ENCODE measurements around the gene GEMIN8.

The GEMIN8 gene

DNA sequence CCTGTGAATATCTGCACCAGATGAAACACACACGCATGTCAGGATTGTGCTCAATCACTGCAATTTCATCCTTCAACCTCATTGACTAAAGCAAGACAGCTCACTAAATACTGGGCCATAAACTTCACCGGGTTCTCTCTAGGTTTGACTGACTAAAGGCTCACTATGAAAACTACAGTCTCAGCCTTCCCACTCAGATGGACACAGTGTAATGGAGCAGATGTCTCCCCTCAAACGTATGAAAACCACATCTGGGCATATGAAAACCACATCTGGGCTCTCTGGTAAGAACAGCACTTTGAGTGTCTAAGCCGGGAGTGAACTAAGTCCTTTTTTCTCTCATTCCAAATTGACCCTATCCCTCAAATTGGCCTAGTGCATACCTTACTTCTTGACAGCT is 15.2 kb downstream of the GEMIN8 start:
- FAIRE-seq = no peak

DNA sequence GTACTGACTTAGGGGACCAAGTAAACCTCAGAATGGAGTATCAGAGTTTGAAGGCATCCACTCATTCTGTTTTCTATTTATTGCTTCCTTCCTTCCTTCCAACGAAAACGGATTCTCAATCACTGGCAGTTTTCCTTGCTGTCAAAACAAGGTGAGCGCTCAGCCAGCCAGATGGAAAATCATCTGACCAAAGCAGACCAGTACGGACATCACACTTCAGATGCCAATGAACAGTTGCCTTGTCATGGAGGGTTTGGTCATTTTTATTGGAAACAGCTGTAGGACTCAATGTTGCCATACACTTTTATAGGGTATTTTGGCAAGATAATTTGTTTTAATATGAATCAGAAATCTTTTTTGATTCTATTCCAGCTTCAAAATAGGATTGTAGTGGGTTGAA is 16.6 kb downstream of the GEMIN8 start:
- FAIRE-seq = no peak

DNA sequence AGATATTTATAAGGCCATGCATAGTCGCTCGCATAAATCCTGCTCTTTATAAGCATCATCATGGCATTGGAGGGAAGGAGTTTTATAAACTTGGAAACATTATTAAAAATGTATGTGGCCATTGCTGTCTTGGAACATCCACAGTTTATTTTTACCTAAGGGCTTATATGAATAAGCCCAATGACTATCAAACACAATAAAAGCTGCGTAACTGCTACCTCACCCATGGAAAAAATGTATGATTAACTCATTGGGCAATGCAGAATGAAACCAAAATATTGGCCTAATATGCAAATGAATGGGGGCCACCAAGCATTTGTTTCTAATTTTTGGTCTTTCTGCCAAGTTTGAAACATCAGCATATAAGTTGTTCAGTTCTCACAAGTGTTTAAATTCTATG is 19.1 kb downstream of the GEMIN8 start:
- no peak for FAIRE-seq

DNA sequence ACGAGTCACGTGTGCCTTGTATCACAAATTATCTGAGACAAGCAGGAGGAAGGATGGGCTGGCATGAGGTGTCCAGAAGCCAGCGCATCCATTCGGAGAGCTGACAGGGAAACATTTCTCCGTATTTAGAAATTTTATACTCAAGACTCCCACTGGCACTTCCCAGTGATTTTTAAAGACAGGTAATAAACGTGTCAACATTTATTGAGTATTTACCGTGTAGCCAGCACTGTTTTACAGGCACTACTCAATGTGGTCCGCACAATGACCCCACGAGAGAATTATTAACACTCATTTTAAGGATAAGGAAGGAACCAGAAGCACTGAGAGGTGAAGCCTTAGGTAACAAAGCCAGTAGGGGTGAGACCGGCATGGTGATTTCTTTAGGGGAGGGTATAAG is 23.2 kb downstream of the GEMIN8 start:
- no peak for FAIRE-seq

DNA sequence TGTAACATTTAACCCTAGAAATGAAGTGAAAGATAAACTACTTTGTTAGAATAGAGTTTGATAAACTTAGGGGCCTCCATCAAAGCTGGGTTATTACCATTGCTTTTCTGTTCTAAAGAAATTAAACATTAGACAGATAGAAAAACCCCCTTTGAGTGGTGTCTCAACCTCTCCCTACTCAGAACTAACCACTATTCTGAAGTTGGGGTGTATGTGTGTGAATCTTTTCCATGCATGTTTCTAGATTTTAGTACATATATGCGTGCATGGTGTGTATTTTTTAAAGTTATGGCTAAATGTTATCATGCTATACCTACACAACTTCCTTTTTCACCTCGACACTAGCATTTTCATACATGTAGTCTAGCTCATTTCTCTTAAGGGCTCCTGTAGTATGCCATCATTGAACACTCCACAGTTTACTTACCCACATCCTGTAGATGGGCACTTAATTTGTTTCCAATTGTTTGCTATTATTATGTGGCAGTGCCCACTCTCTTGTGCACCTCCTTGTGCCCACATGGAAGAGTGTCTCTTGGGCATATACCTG is 25.7 kb downstream of the GEMIN8 start:
- FAIRE-seq = no peak

DNA sequence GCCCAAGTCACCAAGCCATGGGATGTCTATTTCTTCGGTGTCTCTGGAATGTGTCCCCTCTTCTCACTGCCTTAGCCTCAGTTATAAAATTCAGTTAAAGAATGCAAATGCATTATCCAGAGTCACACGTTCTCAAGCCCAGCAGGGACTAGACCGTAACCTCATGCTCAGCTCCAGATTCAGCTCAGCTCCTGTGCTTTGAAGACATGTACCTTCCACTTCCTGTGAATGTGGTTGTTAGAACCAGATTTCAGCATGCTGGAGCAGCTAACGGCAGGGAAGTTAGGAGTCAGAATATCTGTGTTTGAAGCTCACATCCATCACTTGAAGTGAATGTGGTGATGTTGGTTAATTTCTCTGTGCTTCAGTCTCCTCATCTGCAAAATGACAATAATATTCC is 26.7 kb downstream of the GEMIN8 start:
- FAIRE-seq = no peak

DNA sequence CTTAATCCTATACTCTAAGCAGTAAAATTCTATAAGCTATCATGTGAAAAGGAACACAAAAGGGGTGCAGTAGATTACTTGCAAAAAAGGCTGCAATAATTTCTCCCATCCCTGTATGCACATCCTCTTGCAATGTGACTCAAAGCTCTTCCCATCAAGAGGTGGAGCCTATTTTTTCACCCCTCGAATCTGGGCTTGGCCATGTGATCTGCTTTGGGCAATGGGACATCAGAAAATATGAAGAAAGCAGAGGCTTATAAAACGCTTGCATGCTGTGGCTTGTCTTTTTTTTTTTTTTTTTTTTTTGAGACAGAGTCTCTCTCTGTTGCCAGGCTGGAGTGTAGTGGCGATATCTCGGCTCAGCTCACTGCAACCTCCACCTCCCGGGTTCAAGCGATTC is 33.0 kb downstream of the GEMIN8 start:
- FAIRE-seq = no peak

DNA sequence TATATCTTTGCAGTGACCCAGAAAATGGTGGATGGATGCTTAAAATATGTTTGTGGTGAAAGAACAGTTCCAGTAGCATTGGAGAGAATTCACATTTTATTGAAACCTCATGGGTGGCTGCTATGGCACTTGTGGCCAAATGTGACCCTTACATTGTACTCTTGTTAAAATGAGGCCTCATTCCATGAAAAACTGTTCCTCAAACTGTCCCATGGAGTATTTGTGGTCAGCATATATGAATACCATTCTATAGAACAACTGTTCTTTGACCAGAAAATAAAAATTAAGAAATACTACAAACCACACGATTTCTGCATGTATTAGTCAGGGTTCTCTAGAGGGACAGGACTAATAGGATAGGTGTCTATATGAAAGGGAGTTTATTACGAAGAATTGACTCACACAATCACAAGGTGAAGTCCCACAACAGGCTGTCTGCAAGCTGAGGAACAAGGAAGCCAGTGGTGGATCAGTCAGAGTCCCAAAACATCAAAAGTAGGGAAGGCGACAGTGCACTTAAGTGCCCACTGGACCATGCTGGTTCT is 35.1 kb downstream of the GEMIN8 start:
- no peak for FAIRE-seq

DNA sequence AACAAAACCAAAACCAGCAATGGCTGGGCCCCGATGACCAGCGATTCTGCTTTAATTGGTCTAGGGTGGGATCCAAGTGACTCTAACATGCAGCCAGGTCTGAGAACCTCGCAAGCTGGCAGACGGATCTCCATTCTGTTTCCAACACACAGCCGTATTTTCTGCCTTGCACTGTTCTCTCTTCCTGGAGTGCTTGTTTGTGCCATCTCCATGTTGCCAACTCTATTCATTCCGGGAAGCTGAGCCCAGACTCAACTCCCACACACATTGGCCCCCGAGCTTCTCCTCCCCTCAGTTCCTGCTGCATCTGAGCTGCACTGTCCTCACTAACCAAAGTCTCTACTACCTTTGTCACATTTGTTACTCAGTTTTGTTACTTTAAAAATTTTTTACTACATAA is 35.6 kb downstream of the GEMIN8 start:
- FAIRE-seq = no peak

DNA sequence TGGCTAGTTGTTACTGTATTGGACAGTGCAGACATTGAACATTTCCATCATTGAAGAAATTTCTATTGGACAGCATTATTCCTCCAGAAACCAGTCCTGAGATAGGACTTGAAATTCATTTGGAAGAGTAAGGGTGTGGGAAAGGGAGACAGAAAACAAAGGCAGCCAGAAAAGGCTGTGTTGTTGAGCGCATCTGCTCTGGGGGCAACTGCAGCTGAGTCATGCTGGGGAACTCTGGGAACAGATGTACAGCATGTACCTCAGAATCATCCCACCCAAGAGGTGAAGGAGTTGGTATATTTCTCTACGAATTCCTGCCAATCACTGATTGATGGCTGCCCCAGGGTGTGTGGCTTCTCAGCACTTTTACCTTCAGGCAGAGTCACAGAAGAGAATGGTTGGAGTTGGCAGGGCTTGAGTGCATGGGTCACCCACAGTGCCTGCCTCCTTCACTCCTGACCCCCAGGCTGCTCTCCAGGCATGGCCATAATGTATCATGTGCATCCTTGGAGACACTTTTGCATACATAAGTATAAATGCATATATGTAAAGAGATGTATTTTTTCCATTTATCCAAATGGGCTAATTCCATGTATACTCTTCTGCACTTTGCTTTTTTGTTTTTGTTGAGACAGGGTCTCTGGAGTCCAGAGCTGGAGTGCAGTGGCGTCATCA is 39.4 kb downstream of the GEMIN8 start:
- FAIRE-seq = no peak

DNA sequence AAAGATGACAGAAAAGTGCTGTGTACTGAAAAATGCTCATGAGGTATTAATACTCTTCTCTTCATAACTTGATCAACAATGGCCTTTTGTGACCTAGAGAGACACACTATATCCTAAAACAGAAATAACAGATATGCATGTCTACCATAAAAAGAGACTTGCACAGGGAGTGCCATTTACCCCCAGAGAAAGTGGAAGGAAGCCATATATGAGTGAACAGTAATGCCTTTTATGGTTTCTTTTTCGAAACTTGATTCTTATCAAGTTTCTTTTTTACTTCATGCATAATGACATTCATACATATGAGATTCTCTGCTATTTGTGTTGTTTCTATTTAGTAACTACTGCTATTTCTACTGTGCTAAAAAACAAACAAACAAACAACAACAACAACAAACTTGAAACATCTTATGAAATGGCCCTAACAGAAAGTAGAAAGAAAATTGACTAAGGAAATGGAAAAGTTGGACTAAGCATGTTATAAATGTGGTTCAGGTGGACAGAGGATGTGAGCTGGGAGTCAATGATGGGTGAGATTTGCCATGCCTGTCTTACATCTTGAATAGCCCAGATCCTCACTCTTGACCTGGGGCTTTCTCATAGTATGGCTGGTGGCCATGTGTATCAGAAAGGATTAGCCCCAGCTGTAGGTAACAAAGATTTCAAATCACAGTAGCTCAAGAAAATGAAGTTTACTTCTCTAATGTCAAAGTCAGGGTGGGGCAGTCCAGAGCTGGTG is 43.8 kb downstream of the GEMIN8 start:
- no peak for FAIRE-seq

DNA sequence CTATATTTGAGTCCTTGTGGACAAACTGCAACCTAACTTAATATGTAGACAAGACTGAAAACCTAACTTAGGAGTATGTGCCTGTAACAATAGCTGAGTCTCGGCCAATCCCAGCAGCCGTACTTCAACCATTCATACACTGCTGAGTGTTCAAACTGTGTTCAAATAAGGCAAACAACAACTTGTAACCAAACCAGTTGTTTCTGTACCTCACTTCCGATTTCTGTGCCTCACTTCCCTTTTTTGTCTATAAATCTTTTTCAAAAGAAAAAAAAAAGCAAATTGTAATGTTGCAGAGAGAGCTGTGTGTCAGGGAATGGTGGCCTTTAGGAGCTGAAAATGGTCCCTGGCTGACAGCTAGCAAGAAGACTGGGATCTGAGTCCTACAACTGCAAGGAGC is 46.0 kb downstream of the GEMIN8 start:
- no peak for FAIRE-seq

DNA sequence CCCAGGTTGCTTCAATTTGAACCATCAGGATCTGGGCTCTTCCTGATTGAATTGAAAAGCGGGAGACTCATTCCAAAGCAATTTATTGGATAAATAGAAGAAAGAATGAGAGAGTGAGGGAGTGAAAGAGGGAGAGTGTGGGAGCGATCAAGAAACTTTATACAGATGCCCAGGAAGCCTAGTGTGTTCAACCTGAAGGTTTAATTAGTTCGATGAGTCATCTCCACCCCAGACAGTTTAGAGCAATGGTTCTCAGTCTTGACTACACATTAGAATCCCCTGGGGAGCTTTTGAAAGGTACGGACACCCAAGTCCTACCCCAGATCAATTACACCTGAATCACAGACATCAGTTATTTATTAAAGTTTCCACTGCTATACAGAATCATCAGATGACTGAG is 61.5 kb downstream of the GEMIN8 start:
- FAIRE-seq = no peak

DNA sequence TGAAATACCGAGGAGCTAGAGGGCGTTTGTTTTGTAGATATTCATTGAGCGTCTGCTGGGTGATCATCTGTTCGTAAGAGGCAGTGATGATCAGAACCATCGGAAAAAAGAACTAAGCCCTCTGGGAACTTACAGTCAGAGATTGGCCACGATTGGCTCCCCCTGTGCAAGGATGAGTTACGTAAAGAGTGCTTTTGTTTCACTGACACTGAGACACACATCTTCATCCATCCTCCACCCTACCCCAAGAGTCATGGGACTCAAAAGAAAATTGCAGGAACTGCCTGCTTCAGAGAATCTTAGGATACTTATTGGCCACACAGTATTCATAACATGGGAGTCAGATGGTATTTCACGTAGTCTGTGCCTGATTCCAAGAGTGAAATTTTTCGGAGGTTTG is 62.1 kb downstream of the GEMIN8 start:
- no peak for FAIRE-seq

DNA sequence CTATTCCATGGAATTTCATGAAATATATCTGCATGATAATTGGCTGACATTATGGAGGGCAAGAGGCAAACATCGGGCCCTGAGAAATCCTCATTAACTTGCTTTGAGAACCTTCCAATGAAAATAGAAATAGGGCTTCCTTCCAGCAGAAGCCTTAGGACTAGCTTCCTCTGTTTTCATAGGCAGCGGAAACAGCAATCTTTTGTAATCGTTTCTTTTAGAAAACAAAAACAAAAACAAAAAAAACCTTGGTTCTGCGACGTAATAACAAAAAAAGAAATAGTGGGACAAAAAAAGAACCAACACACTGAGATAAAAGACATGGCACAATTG is 62.9 kb downstream of the GEMIN8 start:
- FAIRE-seq = no peak

DNA sequence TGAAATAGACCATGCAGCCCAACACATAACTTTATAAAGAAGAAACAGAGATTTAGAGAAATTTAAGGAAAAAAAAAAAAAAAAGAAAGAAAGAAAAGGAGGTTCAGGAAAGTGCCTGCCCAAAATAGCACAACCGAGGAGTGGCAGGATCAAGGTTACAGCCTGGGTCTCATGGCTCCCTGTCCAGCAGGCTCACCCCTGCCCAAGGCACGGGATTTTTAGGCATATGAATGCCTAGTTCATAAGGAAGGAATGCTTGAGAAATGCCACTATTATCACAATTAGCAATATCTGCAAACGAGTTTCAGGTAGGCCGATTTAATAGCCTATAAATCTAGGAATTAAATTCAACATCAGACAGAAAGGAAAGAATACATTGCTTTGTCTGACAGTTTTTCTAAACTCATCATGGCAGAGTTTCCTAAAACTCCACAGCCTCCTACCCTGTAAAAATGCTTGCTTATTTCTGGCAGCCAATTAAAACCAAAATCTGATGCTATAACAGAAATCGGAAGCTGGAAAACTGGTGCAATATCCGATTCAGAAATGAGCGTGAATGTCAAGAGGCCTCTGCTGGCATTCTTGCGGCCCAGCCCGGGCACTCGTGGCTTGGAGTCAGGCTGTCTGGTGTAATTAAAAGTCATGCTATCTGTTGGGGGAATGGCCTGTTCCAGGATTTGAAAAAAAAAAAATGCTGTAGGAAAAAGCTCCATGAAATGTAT is 63.5 kb downstream of the GEMIN8 start:
- no peak for FAIRE-seq

DNA sequence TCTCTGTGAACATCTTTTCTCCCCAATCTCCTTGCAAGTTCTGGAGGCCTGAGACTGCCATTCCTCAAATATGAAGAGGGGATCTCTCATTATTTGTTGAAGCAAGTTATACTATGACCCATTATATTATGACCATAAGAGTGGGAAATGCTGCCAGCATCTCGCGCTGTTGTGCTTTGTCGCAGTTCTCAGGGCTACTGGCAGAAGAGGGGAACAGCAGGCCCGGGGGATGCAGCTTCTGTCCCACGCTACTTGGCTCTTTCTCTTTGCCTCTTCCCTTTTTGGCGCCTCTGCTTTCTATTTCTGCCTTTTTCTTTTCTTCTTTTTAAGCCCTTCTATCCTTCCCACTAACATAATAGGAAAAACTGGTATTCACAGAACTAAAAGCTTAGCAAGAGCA is 64.2 kb downstream of the GEMIN8 start:
- no peak for FAIRE-seq

DNA sequence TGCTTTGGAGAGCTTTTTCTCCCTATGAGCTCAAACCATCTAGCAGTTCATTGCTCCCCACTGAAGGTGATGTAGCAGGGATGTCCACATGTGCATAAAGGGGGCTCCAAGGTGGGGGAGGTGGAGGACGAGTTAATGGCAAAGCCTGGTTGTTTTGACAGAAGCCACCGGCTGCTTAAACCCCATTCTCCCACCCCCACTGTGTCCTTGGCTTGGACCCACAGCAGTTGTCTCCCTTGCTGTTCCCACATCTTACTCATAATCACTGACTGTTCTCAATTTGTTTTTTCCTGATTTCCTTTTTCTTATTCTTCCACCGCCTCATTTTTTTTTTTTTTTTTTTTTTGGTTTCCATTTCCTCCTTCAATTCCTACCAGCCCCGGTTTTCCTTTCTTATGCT is 72.7 kb downstream of the GEMIN8 start:
- FAIRE-seq = no peak
